ENCODE results near the gene RNF115.

The RNF115 gene

DNA sequence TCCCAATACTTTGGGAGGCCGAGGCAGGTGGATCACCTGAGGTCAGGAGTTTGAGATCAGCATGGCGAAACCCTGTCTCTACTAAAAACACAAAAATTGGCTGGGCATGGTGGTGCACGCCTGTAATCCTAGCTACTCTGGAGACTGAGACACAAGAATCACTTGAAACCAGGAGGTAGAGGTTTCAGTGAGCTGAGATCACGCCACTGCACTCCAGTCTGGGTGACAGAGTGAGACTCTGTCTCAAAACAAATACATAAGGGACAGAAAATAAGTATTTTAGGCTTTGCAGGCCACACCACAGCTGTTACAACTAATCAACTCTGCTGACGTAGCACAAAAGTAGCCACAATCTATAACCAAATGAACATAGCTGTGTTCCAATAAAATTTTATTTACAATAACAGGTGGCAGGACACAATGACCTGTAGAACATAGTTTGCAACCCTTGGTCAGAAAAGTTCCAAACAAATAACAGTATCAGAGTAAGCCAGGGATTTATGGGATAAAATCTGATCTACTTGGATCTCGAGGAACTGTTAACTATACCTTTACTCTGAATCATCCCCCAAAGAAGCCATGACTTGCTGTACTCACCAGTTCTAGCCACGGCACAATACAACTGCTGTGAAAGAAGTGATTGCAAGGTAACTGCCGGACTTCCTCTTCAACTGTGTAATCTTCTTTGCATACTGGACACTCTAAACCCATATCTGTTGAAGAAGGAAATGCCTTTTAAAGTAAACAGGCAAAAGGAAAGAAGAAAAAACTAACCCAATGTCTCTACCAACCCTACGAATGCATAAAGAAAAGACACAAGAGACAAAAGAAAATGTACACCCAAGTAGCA lies 76.3 kb downstream of the RNF115 start:
- TF ChIP-seq, protein P1, sequence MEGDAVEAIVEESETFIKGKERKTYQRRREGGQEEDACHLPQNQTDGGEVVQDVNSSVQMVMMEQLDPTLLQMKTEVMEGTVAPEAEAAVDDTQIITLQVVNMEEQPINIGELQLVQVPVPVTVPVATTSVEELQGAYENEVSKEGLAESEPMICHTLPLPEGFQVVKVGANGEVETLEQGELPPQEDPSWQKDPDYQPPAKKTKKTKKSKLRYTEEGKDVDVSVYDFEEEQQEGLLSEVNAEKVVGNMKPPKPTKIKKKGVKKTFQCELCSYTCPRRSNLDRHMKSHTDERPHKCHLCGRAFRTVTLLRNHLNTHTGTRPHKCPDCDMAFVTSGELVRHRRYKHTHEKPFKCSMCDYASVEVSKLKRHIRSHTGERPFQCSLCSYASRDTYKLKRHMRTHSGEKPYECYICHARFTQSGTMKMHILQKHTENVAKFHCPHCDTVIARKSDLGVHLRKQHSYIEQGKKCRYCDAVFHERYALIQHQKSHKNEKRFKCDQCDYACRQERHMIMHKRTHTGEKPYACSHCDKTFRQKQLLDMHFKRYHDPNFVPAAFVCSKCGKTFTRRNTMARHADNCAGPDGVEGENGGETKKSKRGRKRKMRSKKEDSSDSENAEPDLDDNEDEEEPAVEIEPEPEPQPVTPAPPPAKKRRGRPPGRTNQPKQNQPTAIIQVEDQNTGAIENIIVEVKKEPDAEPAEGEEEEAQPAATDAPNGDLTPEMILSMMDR (IDR thresholded peaks at IDR 0.05) = no peak

DNA sequence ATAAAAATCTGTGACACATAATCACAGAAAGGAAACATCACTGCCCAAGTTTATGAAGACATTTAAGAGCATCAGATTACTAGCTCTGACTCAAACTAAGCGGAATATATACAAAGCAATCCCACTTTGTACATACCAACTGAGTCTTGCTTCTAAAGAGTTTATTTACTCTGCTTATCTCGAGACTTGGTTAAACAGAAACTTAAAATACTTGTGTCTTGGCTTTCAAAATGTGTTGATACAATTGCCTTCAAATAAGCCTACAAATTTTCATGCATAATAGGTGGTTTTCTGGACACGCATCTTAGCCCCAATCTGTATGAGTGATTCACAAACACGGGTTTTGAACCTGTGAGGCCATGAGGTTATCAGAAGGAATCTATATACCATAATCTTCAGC lies 83.6 kb downstream of the RNF115 start:
- TF ChIP-seq, protein P1 (IDR thresholded peaks at IDR 0.05) = no peak

DNA sequence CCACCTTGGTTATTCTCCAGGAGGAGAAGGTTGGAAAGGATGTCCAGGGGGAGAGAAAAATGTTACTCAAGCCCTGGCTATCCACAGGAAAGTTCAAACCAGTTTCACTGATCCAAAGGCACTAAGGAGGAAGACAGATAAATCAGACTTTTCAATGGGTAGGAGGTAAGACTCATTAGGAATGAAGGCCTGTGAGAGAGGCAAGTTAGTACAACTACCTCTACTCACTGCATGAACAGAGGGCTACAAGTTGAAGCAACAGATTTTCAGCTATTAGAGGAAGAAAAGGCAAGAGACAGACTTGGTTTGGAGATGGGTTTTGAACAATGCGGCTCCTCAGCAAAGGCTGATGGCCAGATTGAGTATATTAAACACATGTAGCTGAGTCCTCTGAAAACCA lies 87.7 kb downstream of the RNF115 start:
- TF ChIP-seq, protein P1 (IDR thresholded peaks at IDR 0.05) = no peak

DNA sequence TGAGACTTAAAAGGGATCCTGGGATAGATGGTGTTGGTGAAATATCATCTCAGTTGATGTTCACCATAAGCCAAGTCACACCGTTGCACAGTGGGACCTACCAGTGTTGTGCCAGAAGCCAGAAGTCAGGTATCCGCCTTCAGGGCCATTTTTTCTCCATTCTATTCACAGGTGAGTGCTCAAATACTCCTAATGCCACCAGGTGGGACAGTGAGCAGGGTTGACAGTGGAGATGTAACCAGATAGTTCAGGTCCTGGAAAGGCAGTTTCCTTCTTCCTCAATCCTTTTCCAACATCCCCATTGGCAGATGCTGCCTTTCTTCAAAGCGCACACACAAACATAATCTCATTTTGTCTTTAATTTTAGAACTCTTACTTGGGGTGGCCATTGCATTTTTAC lies 93.0 kb downstream of the RNF115 start:
- TF ChIP-seq, protein P1 (IDR thresholded peaks at IDR 0.05) = 0 out of 2 replicates have a peak, but pooled peaks have one; percentile 15

DNA sequence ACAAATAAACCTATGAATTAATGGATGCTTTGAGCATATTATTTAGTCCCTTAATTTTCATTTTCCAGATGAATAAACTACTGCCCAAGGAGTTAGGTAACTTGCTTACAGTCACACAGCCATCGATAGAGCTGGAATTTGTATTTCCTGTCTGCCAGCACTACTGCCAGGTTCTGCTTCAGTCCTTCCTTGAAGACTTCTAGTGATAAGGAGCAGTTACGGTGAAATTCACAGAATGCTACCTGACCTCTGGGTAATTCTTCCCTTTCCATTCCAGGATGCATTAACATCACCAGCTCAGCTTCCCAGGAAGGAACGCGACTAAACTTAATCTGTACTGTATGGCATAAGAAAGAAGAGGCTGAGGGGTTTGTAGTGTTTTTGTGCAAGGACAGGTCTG lies 93.4 kb downstream of the RNF115 start:
- TF ChIP-seq, protein P1 (IDR thresholded peaks at IDR 0.05) = no peak

DNA sequence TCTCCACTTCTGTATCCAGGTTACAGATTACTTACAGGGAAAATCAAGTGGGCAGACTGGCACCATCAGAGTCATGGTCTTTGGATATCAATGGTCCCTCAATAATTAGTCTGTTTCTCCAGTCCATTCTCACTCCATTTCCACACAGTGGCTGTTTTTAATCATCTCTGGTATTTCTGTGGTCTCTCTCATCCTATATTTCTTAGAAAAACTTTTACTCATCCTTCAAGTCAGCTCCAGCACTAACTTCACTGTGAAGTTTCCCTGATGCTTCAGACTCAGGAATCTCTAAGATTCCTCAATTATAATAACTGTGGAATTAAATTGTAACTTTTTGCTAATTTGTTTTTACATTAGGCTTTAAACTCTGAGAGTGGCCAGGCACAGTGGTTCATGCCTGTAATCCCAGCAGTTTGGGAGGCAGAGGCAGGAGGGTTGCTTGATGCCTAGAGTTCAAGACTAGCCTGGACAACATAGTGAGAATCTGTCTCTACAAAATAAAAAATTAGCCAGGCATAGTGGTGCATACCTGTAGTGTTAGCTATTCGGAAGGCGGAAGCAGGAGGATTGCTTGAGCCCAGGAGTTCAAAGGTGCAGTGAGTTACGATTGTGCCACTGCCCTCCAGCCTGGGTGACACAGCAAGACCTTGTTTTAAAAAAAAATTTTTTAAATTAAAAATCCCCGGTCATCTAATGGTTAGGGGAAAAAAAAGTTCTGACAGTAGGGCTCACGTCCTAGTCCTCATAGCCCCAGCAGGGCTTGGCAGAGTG lies 94.0 kb downstream of the RNF115 start:
- TF ChIP-seq, protein P1 (IDR thresholded peaks at IDR 0.05) = no peak

DNA sequence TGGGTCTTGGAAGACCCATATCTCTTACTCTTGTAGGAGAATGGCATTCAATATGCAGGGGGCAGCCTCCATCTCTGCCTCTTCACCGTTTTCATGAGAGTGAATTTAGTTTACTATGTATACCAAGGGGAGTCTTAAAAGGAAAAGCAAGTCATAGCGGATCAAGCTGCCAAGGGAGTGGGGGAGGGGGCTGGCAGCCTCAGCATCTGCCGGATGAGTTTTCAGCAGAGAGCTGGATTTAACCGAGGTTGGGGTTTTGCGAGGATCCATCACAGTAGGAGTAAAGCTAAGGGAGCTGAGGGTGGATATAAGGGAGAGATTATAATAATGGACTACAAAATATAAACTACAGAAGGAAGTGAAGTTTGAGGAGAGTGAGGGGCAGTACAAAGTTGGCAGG lies 94.7 kb downstream of the RNF115 start:
- TF ChIP-seq, protein P1 (IDR thresholded peaks at IDR 0.05) = no peak
